HG03139 (cell line): ENCODE measurements around the gene LYSMD2.
A peak's percentile ranks its signal among the peaks of the same experiment; 100 is the strongest.
"Not testable (repeated sequence)": the region's sequence is repeated elsewhere in the genome, so short reads cannot be mapped to it uniquely, and the experiment has no call there.

Experiments
- ATAC-seq: cut with Tn5 transposase; IDR thresholded peaks from one replicate; pipeline ENCODE4 v1.9.1; 2021; ENCODE audit not compliant: unreplicated experiment

Gene LYSMD2

GRCh38 chr15:51737522-51738305 lies at the start of gene LYSMD2:
LYSMD2 (minus strand) TSS chr15:51737655; CDS start chr15:51737622, 33 bp downstream.
- peak; percentile 44 for ATAC-seq

- not testable (repeated sequence) for ATAC-seq
These were observed 49.7 kb upstream of the LYSMD2 start for GRCh38 chr15:51787130-51787529.

GRCh38 chr15:51783967-51784366 lies 46.5 kb upstream of the LYSMD2 start:
- no peak for ATAC-seq

GRCh38 chr15:51782357-51782896 lies 45.0 kb upstream of the LYSMD2 start:
- ATAC-seq, result no peak

GRCh38 chr15:51781506-51781905 lies 44.1 kb upstream of the LYSMD2 start:
- no peak for ATAC-seq

GRCh38 chr15:51780636-51781035 lies 43.2 kb upstream of the LYSMD2 start:
- ATAC-seq, result no peak

- ATAC-seq, result no peak
These were observed 39.6 kb upstream of the LYSMD2 start for GRCh38 chr15:51776952-51777569.

GRCh38 chr15:51775967-51776816 lies 38.7 kb upstream of the LYSMD2 start:
- no peak for ATAC-seq

- ATAC-seq, result no peak
These were observed 37.5 kb upstream of the LYSMD2 start for GRCh38 chr15:51774916-51775315.

GRCh38 chr15:51771773-51772172 lies 34.3 kb upstream of the LYSMD2 start:
- ATAC-seq, result no peak

- ATAC-seq, result no peak
These were observed 33.4 kb upstream of the LYSMD2 start for GRCh38 chr15:51770902-51771301.

- ATAC-seq, result no peak
These were observed 30.6 kb upstream of the LYSMD2 start for GRCh38 chr15:51768018-51768417.

- no peak for ATAC-seq
These were observed 28.9 kb upstream of the LYSMD2 start for GRCh38 chr15:51766341-51766740.

GRCh38 chr15:51765751-51766150 lies 28.3 kb upstream of the LYSMD2 start:
- ATAC-seq, result no peak

GRCh38 chr15:51760805-51761204 lies 23.4 kb upstream of the LYSMD2 start:
- no peak for ATAC-seq

- no peak for ATAC-seq
These were observed 22.2 kb upstream of the LYSMD2 start for GRCh38 chr15:51759557-51760070.

- no peak for ATAC-seq
These were observed 21.2 kb upstream of the LYSMD2 start for GRCh38 chr15:51758645-51759044.

- ATAC-seq, result no peak
These were observed 20.0 kb upstream of the LYSMD2 start for GRCh38 chr15:51757450-51757849.

GRCh38 chr15:51756482-51756881 lies 19.0 kb upstream of the LYSMD2 start:
- ATAC-seq, result no peak

- no peak for ATAC-seq
These were observed 18.3 kb upstream of the LYSMD2 start for GRCh38 chr15:51755790-51756189.

- ATAC-seq, result no peak
These were observed 16.8 kb upstream of the LYSMD2 start for GRCh38 chr15:51754267-51754666.
